PC-9 (cell line): Measurements from ENCODE around the gene BMP8B.

Experiments used
- CTCF ChIP-seq: fragments of 200-600 bp; sonication (generic); conservative IDR thresholded peaks from 2 replicates; pipeline ENCODE4 v1.6.1; 2017; ENCODE audit warnings: mixed run types, antibody characterized with exemption, mild to moderate bottlenecking, moderate library complexity
- EZH2 ChIP-seq: fragments of 200-600 bp; sonication (generic); IDR thresholded peaks from 2 replicates; pipeline ENCODE4 v1.8.0; 2017; ENCODE audit warnings: antibody characterized with exemption, low read depth

- TF ChIP-seq CTCF = no peak
- TF ChIP-seq EZH2 = no peak
Measured at GRCh38 chr1:39776400-39776713, 12.3 kb downstream of the BMP8B start.
